H4 (cell line): ENCODE data around the gene PHKA2. TPM values are rescaled to one million over a fixed set of nuclear protein-coding genes. Genes with fewer than 3 reads are reported as not detected.
"Not testable (repeated sequence)": the region's sequence is repeated elsewhere in the genome, so short reads cannot be mapped to it uniquely, and the experiment has no call there.

ENCODE experiments used
- DNase-seq: peaks from one replicate; pipeline ENCODE4 v3.0.0-alpha.2; 2015; ENCODE audit warnings: low spot score
- total RNA-seq: library from RNA; depleted of rRNA; stranded (reverse); fragments of >200 nt; shearing (Covaris generic); gene quantifications from 2 replicates; pipeline ENCODE4 v1.2.3, GENCODE V29; 2014; rRNA removed

The PHKA2 gene
- total RNA-seq = 5.2 TPM in 2 replicates

GRCh38 chrX:18983666-18984380, at the start of gene PHKA2:
Gene PHKA2 (minus strand): TSS chrX:18984114. CDS start chrX:18983932, 182 bp downstream.
- DNase-seq = peak; percentile 25

- DNase-seq = no peak
Measured at GRCh38 chrX:19030805-19031204, 46.9 kb upstream of the PHKA2 start.

- DNase-seq = no peak
Measured at GRCh38 chrX:19028560-19028959, 44.6 kb upstream of the PHKA2 start.

GRCh38 chrX:19024366-19024765, 40.5 kb upstream of the PHKA2 start:
- DNase-seq = no peak

- no peak for DNase-seq
Measured at GRCh38 chrX:19019996-19020395, 36.1 kb upstream of the PHKA2 start.

GRCh38 chrX:19017271-19017670, 33.4 kb upstream of the PHKA2 start:
- DNase-seq = peak; percentile 8

- DNase-seq = not testable (repeated sequence)
Measured at GRCh38 chrX:19016614-19017013, 32.7 kb upstream of the PHKA2 start.

GRCh38 chrX:19007868-19008267, 24.0 kb upstream of the PHKA2 start:
- no peak for DNase-seq

- no peak for DNase-seq
Measured at GRCh38 chrX:19007011-19007410, 23.1 kb upstream of the PHKA2 start.

- no peak for DNase-seq
Measured at GRCh38 chrX:19005909-19006308, 22.0 kb upstream of the PHKA2 start.

GRCh38 chrX:19003756-19004155, 19.8 kb upstream of the PHKA2 start:
- no peak for DNase-seq

GRCh38 chrX:18998653-18999052, 14.7 kb upstream of the PHKA2 start:
- no peak for DNase-seq

- no peak for DNase-seq
Measured at GRCh38 chrX:18997916-18998315, 14.0 kb upstream of the PHKA2 start.

GRCh38 chrX:18996536-18996935, 12.6 kb upstream of the PHKA2 start:
- DNase-seq = no peak

GRCh38 chrX:18995221-18995620, 11.3 kb upstream of the PHKA2 start:
- DNase-seq = no peak

- no peak for DNase-seq
Measured at GRCh38 chrX:18994713-18995112, 10.8 kb upstream of the PHKA2 start.

GRCh38 chrX:18992829-18993228, 8.9 kb upstream of the PHKA2 start:
- DNase-seq = no peak

GRCh38 chrX:18985186-18985435, 1.2 kb upstream of the PHKA2 start:
- DNase-seq = no peak

GRCh38 chrX:18984381-18985185, 669 bp upstream of the PHKA2 start:
- peak; percentile 63 for DNase-seq

GRCh38 chrX:18981124-18981807, 2.6 kb downstream of the PHKA2 start:
- DNase-seq = no peak

GRCh38 chrX:18980262-18980661, 3.7 kb downstream of the PHKA2 start:
- DNase-seq = not testable (repeated sequence)

GRCh38 chrX:18974993-18975392, 8.9 kb downstream of the PHKA2 start:
- DNase-seq = no peak
